ENCODE data around the gene EPYC. TPM values are rescaled to one million over a fixed set of nuclear protein-coding genes. Genes with fewer than 3 reads are reported as not detected.

The EPYC gene
- polyA plus RNA-seq, 4 donors = 0.08 TPM; not detected in 3

DNA sequence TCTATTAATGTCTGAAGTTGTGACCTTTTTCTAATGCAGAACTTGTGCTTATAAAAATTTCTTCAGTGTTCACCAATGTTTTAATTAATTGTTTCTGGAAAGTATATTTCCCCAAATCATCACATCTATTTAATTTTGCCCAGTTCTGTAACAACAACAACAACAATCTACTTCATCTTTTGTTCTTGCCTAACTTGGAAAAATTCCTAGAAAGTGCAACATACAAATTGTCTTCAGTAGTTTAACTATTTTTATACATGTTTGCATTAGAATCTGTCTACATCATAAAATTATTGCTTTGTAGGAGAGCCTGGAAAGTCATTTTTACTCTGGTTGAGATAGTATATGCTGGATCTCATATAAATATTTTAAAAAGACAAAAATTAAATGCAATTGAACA lies 88.3 kb downstream of the EPYC start:
- DNase-seq (ENCODE audit: low read depth in 4 of 4, low spot score in 2 of 4) = no peak

DNA sequence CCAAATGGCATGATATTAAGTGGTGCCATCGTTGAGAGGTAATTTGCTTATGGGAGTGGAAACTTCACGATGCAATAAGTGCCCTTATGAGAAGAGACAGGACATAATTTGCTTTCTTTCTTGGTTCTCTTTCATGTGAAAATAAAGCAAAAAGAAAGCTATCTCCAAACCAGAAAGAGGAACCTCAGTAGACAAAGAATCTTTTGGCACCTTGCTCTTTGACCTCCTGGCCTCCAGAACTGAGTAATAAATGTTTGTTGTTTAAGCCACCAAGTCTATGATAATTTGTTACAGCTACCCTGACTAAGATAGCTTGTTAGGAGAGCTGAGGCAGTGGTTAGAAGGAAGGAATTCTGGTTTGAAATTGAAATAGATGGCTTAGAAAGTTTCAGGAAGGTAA lies 89.4 kb downstream of the EPYC start:
- no peak for DNase-seq (ENCODE audit: low read depth in 4 of 4, low spot score in 2 of 4)

Other genes starting within 250 kb of the EPYC start
- not detected for gene CCER1, start 49.8 kb downstream of the EPYC start, polyA plus RNA-seq (ENCODE audit: insufficient read length in 4 of 4)
- gene KERA, start 53.1 kb upstream of the EPYC start, polyA plus RNA-seq (ENCODE audit: insufficient read length in 4 of 4) = under 1 TPM in 2 of 4 donors, not detected in 2; 0.07 to 0.08 TPM
- gene LUM, start 106.5 kb upstream of the EPYC start, polyA plus RNA-seq (ENCODE audit: insufficient read length in 4 of 4) = 10 to 100 TPM; 34.2 to 87.5 (median 61.1) TPM
- 100 to 1,000 TPM; 416 to 791 (median 526) TPM for gene DCN, start 177.8 kb upstream of the EPYC start, polyA plus RNA-seq (ENCODE audit: insufficient read length in 4 of 4)